AG04450 (cell line): ENCODE data around the gene NDUFS6. TPM values are rescaled to one million over a fixed set of nuclear protein-coding genes. Genes with fewer than 3 reads are reported as not detected.
"Not testable (repeated sequence)": the region's sequence is repeated elsewhere in the genome, so short reads cannot be mapped to it uniquely, and the experiment has no call there.

Experiments used
- CTCF ChIA-PET: fragments of 300-600, 350-600 bp; formaldehyde crosslinking; extraction: SDS; loops from one replicate; lab custom pipeline; 2022; ENCODE audit warnings: antibody characterized with exemption, inconsistent platforms; lab: Charles Lee
- POLR2A ChIA-PET: fragments of 350-600 bp; formaldehyde crosslinking; extraction: SDS; loops from one replicate; lab custom pipeline; 2021; ENCODE audit warnings: antibody characterized with exemption, inconsistent platforms; lab: Yijun Ruan, JAX
- DNase-seq: peaks from one replicate; pipeline ENCODE4 v3.0.0-alpha.2; 2011; ENCODE audit warnings: low read depth, low spot score
- H3K27ac ChIP-seq: one replicate; pipeline ENCODE4 v1.5.1; 2012; ENCODE audit warnings: low read depth, low read length, control low read depth
- H3K27me3 ChIP-seq: one replicate; pipeline ENCODE4 v1.6.0; 2012; ENCODE audit warnings: low read length; ENCODE audit not compliant: control insufficient read depth, insufficient read depth
- H3K4me3 ChIP-seq: 2 replicates; pipeline ENCODE4 v1.5.1; 2011; ENCODE audit warnings: mild to moderate bottlenecking, low read depth, low read length, control low read depth
- H3K9me3 ChIP-seq: 2 replicates; pipeline ENCODE4 v1.5.1; 2012; ENCODE audit warnings: low read length; ENCODE audit not compliant: control insufficient read depth, insufficient read depth
- polyA plus RNA-seq: library from polyadenylated mRNA; depleted of rRNA; stranded (reverse); fragments of >200 nt; gene quantifications from 2 replicates; pipeline ENCODE4 v1.2.3, GENCODE V29; 2011
- TF ChIP-seq, protein P1 (sequence below): IDR thresholded peaks from 2 replicates; pipeline ENCODE4 v1.5.1; 2011; ENCODE audit warnings: low read depth, low read length, control low read depth, inconsistent platforms

Gene NDUFS6
- polyA plus RNA-seq, 1 experiment = 51.8 TPM

DNA sequence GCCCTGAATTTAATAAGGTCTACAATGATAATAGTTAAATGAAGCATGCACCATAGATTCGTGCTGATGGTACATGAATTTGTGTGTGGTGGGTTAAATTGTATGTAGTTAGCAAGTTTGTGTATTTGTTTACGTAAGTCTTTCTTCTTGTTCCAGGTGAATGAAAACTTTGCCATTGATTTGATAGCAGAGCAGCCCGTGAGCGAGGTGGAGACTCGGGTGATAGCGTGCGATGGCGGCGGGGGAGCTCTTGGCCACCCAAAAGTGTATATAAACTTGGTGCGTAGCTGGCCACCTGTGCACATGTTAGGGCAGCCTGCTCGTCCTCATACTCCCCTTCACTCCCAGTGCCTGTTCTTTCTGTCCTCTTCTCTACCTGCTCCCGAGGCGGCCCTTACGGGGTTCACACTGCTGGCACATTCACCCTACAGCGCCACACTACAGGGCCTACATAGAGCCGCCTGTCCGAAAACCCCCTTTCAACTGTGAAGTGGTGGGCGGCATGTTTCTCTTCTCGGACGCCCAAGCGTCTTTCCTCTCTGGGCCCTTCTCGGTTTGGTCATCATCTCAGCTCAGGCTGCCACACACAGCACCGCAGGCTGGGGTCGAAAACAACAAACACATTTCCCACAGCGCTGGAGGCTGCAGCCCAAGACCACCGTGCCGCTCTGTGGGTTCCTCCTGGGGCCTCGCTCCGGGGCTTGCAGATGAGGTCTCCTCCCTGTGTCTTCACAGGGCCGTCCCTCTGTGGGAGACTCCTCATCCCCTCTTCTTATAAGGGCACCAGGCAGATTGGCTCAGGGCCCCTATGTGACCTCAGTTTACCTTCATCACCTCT, 13.2 kb downstream of the NDUFS6 start:
- Histone ChIP-seq H3K4me3 (no peak overlapping the region), H3K27ac (no peak overlapping the region), H3K27me3 (no peaks in the 10 kb centered on the region), H3K9me3 (peaks cover 3% of the 10 kb centered on the region; the same call in 1 of the 2 replicates)
- ChIA-PET CTCF (no interaction called here), POLR2A (no interaction called here)
- DNase-seq = no peak
- TF ChIP-seq, protein P1, sequence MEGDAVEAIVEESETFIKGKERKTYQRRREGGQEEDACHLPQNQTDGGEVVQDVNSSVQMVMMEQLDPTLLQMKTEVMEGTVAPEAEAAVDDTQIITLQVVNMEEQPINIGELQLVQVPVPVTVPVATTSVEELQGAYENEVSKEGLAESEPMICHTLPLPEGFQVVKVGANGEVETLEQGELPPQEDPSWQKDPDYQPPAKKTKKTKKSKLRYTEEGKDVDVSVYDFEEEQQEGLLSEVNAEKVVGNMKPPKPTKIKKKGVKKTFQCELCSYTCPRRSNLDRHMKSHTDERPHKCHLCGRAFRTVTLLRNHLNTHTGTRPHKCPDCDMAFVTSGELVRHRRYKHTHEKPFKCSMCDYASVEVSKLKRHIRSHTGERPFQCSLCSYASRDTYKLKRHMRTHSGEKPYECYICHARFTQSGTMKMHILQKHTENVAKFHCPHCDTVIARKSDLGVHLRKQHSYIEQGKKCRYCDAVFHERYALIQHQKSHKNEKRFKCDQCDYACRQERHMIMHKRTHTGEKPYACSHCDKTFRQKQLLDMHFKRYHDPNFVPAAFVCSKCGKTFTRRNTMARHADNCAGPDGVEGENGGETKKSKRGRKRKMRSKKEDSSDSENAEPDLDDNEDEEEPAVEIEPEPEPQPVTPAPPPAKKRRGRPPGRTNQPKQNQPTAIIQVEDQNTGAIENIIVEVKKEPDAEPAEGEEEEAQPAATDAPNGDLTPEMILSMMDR = no peak

GRCh38 chr5:1815071-1815786, 14.0 kb downstream of the NDUFS6 start:
- POLR2A ChIA-PET = no interaction called here
- TF ChIP-seq, protein P1 = no peak

DNA sequence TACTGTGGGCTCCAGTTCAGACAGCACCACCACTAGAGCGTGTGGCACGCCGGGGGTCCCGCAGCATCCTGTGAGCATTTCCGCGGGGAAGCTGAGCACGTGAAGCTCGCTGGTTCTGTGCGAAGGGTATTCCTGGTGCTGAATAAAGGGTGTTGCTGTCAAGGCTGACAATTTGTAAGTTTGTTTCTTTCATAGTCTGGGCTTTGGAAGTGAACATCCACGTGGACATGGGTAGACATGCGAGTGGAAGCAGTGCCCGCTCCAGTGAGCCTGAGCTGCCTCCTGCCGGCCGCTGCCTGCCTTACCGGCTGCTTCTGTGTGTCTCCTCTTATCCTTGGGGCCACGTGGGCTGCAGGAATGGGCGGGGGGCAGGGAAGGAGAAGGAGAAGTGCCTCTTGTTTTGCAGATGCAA, 14.7 kb downstream of the NDUFS6 start:
- TF ChIP-seq, protein P1 = no peak
- no peak for DNase-seq
- ChIA-PET POLR2A (no interaction called here), CTCF (no interaction called here)
- H3K4me3 ChIP-seq = no peak overlapping the region
- H3K9me3 ChIP-seq = no peaks in the 10 kb centered on the region
- H3K27ac ChIP-seq = no peak overlapping the region
- no peaks in the 10 kb centered on the region for H3K27me3 ChIP-seq

More at GRCh38 chr5:1815071-1815786, 14.0 kb downstream of the NDUFS6 start:
- Histone ChIP-seq H3K9me3 (no peaks in the 10 kb centered on the region), H3K4me3 (no peak overlapping the region), H3K27me3 (no peaks in the 10 kb centered on the region), H3K27ac (no peak overlapping the region)
- CTCF ChIA-PET = no interaction called here
- no peak for DNase-seq

DNA sequence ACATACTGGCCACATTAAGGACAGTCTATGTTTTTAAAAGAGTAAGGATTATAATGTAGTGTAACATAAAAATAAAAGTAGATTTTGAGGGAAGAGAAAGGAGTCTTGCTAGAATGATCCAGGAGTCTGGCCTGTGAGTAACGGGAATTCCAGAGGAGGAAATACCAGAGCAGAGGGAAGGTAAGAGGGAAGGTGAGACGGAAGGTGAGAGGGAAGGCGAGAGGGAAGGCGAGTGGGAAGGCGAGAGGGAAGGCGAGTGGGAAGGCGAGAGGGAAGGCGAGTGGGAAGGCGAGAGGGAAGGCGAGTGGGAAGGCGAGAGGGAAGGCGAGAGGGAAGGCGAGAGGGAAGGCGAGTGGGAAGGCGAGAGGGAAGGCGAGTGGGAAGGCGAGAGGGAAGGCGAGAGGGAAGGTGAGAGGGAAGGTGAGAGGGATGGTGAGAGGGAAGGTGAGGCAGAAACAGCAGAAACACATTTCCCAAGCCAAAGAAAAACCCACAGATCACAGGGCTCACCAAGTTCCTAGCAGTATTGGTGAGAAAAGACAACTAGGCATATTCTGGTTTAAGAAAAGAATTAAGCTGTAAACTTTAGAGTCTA, 15.4 kb downstream of the NDUFS6 start:
- H3K4me3 ChIP-seq, CTCF ChIA-PET, H3K27me3 ChIP-seq, H3K9me3 ChIP-seq, H3K27ac ChIP-seq, DNase-seq: not testable (repeated sequence)
- POLR2A ChIA-PET = interaction anchor here (0.6 kb wide), 1 partner anchor 14 kb away, joined by 4 read pairs; no protein-coding TSS in a partner anchor

- no peak overlapping the region for H3K27ac ChIP-seq
- no peaks in the 10 kb centered on the region for H3K27me3 ChIP-seq
- TF ChIP-seq, protein P1 = no peak
- CTCF ChIA-PET = interaction anchor here (1.3 kb wide), 1 partner anchor 45 kb away, joined by 4 read pairs; no protein-coding TSS in a partner anchor
- no peak overlapping the region for H3K4me3 ChIP-seq
- no peaks in the 10 kb centered on the region for H3K9me3 ChIP-seq
- POLR2A ChIA-PET = no interaction called here
- no peak for DNase-seq
Observed at GRCh38 chr5:1817261-1818043, 16.2 kb downstream of the NDUFS6 start.
